ENCODE results near the gene INHBC.
"Not testable (repeated sequence)": the region's sequence is repeated elsewhere in the genome, so short reads cannot be mapped to it uniquely, and the experiment has no call there.

The INHBC gene

GRCh38 chr12:57434517-57435223 is at the start of gene INHBC:
Gene INHBC, plus strand, starts transcription at chr12:57434784. Its CDS starts 103 bp downstream, at chr12:57434887.
- no peak for DNase-seq (ENCODE audit: low spot score in 2 of 2)
- in situ Hi-C loops (cut with MboI; ENCODE audit: low sequenced_read_pairs): no loop called here
- Histone ChIP-seq H3K9me3 (no peaks in the 10 kb centered on the region), H3K36me3 (replicated peaks) (no peaks in the 10 kb centered on the region), H3K27me3 (ENCODE audit: low read depth) (no peaks in the 10 kb centered on the region), H3K4me3 (no peak within 1 kb of the TSS), H3K4me1 (peaks cover 17% of the 10 kb centered on the region)

DNA sequence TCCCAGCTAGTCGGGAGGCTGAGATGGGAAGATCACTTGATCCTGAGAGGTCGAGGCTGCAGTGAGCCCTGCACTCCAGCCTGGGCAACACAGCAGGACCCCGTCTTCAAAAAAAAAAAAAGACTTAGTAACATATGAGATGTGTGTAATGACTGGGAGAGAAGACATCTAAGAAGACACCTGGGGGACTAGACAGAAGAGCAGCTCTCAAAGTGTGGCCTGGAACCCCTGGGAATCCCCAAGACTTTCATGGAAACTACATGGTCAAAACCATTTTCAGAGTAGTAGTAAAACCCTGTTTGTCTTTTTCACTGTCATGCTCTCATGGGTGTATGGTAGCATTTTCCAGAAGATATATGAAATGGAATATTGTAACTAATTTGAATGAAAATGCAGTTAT is 49.0 kb upstream of the INHBC start:
- in situ Hi-C loops (cut with MboI; ENCODE audit: low sequenced_read_pairs): no loop called here
- Histone ChIP-seq H3K4me3 (no peak overlapping the region), H3K9me3 (no peaks in the 10 kb centered on the region), H3K27me3 (ENCODE audit: low read depth) (no peaks in the 10 kb centered on the region), H3K36me3 (replicated peaks) (no peaks in the 10 kb centered on the region; the same call in 1 of the 2 replicates), H3K4me1 (peaks cover 14% of the 10 kb centered on the region)
- no peak for DNase-seq (ENCODE audit: low spot score in 2 of 2)

DNA sequence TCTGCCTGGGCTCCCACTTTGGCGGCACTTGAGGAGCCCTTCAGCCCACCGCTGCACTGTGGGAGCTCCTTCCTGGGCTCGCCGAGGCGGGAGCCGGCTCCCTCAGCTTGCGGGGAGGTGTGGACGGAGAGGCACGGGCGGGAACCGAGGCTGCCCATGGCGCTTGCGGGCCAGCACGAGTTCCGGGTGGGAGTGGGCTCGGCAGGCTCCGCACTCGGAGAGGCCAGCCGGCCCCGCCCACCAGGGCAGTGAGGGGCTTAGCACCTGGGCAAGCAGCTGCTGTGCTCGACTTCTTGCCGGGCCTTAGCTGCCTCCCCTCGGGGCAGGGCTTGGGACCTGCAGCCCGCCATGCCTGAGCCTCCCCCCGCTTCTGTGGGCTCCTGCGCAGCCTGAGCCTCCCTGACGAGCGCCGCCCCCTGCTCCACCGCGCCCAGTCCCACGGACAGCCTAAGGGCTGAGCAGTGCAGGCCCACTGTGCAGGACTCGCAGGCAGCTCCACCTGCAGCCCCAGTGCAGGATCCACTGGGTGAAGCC is 48.3 kb upstream of the INHBC start:
- no peak for DNase-seq (ENCODE audit: low spot score in 2 of 2)
- in situ Hi-C loops (cut with MboI; ENCODE audit: low sequenced_read_pairs): no loop called here
- H3K36me3 ChIP-seq (replicated peaks): no peaks in the 10 kb centered on the region; the same call in 1 of the 2 replicates
- H3K27me3 ChIP-seq (ENCODE audit: low read depth): no peaks in the 10 kb centered on the region
- peaks cover 16% of the 10 kb centered on the region for H3K4me1 ChIP-seq
- H3K9me3 ChIP-seq: no peaks in the 10 kb centered on the region
- no peak overlapping the region for H3K4me3 ChIP-seq

DNA sequence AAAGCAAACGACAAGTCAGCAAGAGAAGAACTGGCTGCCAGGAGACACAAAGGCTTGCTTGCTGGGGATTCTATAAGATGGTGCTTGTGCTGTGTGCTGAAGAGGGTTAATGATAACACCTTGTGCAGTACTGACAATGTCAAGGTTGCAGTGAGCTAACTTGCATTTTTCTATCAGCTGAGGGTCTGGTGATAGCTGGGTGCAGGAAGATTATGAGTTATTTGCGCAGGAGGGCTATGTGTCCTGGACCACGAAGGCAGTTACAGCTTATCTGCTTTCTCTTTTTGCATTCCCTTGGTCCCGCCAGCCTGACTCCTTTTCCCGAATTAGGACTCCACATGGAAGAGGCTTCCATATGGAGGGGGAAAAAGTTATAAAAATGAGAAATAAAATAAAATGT is 46.2 kb upstream of the INHBC start:
- no peak for DNase-seq (ENCODE audit: low spot score in 2 of 2)
- peaks cover 3% of the 10 kb centered on the region for H3K36me3 ChIP-seq (replicated peaks)
- peaks cover 16% of the 10 kb centered on the region for H3K4me1 ChIP-seq
- in situ Hi-C loops (cut with MboI; ENCODE audit: low sequenced_read_pairs): no loop called here
- no peak overlapping the region for H3K4me3 ChIP-seq
- H3K27me3 ChIP-seq (ENCODE audit: low read depth): no peaks in the 10 kb centered on the region
- H3K9me3 ChIP-seq: no peaks in the 10 kb centered on the region

DNA sequence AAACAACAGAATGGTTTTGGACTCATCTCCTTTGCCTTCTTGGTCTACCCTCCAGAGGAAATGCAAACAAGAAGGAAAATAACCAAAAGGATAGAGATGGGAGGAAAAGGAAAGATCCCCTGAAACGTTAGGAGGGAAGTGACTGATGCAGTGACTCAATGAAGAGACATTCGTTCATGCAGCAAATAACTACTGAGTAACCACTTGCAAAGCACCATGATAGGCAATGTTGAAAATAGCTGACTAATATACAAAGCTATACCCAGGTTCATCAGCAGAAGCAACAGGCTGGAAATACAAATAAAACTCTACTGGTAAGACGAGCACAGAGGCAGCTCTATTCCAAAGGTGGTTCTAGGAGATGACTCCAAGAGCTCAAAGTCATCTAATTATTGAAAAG is 45.6 kb upstream of the INHBC start:
- H3K4me1 ChIP-seq: peaks cover 16% of the 10 kb centered on the region
- in situ Hi-C loops (cut with MboI; ENCODE audit: low sequenced_read_pairs): no loop called here
- H3K36me3 ChIP-seq (replicated peaks): peaks cover 3% of the 10 kb centered on the region
- DNase-seq (ENCODE audit: low spot score in 2 of 2): no peak
- no peaks in the 10 kb centered on the region for H3K27me3 ChIP-seq (ENCODE audit: low read depth)
- no peak overlapping the region for H3K4me3 ChIP-seq
- H3K9me3 ChIP-seq: no peaks in the 10 kb centered on the region

- in situ Hi-C loops (cut with MboI; ENCODE audit: low sequenced_read_pairs): no loop called here
- H3K4me1 ChIP-seq: peaks cover 16% of the 10 kb centered on the region
- no peak for DNase-seq (ENCODE audit: low spot score in 2 of 2)
Measured at GRCh38 chr12:57390174-57390573, 44.4 kb upstream of the INHBC start.

GRCh38 chr12:57395121-57395520 is 39.5 kb upstream of the INHBC start:
- in situ Hi-C loops (cut with MboI; ENCODE audit: low sequenced_read_pairs): no loop called here
- peaks cover 6% of the 10 kb centered on the region; the same call in 1 of the 2 replicates for H3K36me3 ChIP-seq (replicated peaks)
- no peaks in the 10 kb centered on the region for H3K9me3 ChIP-seq
- H3K27me3 ChIP-seq (ENCODE audit: low read depth): no peaks in the 10 kb centered on the region
- no peak for DNase-seq (ENCODE audit: low spot score in 2 of 2)
- H3K4me3 ChIP-seq: no peak overlapping the region
- H3K4me1 ChIP-seq: peaks cover 6% of the 10 kb centered on the region

More at GRCh38 chr12:57390174-57390573, 44.4 kb upstream of the INHBC start:
- Histone ChIP-seq H3K36me3 (replicated peaks) (peaks cover 6% of the 10 kb centered on the region), H3K4me3 (no peak overlapping the region), H3K9me3 (no peaks in the 10 kb centered on the region), H3K27me3 (ENCODE audit: low read depth) (no peaks in the 10 kb centered on the region)

GRCh38 chr12:57397441-57397840 is 37.1 kb upstream of the INHBC start:
- Histone ChIP-seq H3K4me3 (no peak overlapping the region), H3K9me3 (no peaks in the 10 kb centered on the region), H3K27me3 (ENCODE audit: low read depth) (no peaks in the 10 kb centered on the region), H3K36me3 (replicated peaks) (peaks cover 3% of the 10 kb centered on the region; the same call in 1 of the 2 replicates), H3K4me1 (0 out of 2 replicates have a peak, but pooled peaks cover 2% of the 10 kb centered on the region)
- DNase-seq (ENCODE audit: low spot score in 2 of 2): no peak
- in situ Hi-C loops (cut with MboI; ENCODE audit: low sequenced_read_pairs): no loop called here

DNA sequence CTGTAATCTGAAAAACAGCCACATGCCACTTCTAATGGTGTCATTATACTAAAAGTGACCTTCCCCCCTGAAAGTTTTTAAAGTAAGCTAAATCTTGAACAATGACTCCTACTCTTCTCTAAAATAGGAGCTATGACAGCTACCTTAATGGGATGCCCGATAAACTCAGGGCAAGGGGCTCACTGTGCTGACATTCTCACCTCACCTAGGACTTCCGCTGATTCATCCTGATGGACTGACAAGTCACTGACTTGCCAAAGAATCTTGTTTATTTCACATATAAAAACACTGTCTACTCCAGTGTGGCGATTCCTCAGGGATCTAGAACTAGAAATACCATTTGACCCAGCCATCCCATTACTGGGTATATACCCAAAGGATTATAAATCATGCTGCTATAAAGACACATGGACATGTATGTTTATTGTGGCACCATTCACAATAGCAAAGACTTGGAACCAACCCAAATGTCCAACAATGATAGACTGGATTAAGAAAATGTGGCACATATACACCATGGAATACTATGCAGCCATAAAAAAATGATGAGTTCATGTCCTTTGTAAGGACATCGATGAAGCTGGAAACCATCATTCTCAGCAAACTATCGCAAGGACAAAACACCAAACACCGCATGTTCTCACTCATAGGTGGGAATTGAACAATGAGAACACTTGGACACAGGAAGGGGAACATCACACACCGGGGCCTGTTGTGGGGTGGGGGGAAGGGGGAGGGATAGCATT is 34.7 kb upstream of the INHBC start:
- H3K4me1 ChIP-seq; in situ Hi-C loops (cut with MboI; ENCODE audit: low sequenced_read_pairs); H3K27me3 ChIP-seq (ENCODE audit: low read depth); H3K4me3 ChIP-seq; DNase-seq (ENCODE audit: low spot score in 2 of 2); H3K36me3 ChIP-seq (replicated peaks); H3K9me3 ChIP-seq: not testable (repeated sequence)

DNA sequence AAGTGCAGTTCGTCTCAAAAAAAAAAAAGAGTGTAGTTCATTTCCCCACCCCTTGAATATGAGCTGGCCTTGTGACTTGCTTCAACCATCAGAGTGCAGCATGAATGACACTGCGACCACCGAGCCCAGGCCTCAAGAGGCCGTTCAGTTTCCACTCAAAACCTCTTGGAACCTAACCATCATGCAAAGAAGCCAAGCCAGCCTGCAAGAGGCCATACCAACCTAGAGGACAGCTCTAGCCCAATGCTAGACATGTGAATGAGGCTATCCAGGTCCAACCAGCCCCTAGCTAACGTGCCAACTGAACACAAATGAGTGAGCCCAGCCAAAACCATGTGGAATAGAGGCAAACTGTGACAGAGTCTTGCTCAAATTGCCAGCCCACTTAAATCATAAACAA is 33.4 kb upstream of the INHBC start:
- Histone ChIP-seq H3K36me3 (replicated peaks) (no peaks in the 10 kb centered on the region), H3K27me3 (ENCODE audit: low read depth) (no peaks in the 10 kb centered on the region), H3K4me1 (peaks cover 6% of the 10 kb centered on the region; the same call in 1 of the 2 replicates), H3K9me3 (no peaks in the 10 kb centered on the region), H3K4me3 (no peak overlapping the region)
- in situ Hi-C loops (cut with MboI; ENCODE audit: low sequenced_read_pairs): no loop called here
- no peak for DNase-seq (ENCODE audit: low spot score in 2 of 2)

DNA sequence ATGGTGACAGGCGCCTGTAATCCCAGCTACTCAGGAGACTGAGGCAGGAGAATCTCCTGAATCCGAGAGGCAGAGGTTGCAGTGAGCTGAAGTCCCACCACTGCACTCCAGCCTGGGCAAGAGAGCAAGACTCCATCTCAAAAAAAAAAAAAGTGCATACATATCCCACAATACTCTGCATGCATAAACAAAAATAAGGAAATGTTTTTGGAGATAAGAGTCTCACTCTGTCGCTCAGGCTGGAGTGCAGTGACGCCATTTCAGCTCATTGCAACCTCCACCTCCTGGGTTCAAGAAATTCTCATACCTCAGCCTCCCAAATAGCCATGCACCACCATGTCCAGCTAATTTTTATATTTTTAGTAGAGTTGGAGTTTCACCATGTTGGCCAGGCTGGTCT is 32.4 kb upstream of the INHBC start:
- H3K9me3 ChIP-seq; H3K4me1 ChIP-seq; H3K4me3 ChIP-seq; H3K27me3 ChIP-seq (ENCODE audit: low read depth); H3K36me3 ChIP-seq (replicated peaks); in situ Hi-C loops (cut with MboI; ENCODE audit: low sequenced_read_pairs); DNase-seq (ENCODE audit: low spot score in 2 of 2): not testable (repeated sequence)

GRCh38 chr12:57404966-57405640 is 29.5 kb upstream of the INHBC start:
- no peak for DNase-seq (ENCODE audit: low spot score in 2 of 2)
- Histone ChIP-seq H3K27me3 (ENCODE audit: low read depth) (no peaks in the 10 kb centered on the region), H3K9me3 (no peaks in the 10 kb centered on the region), H3K36me3 (replicated peaks) (no peaks in the 10 kb centered on the region), H3K4me1 (peaks cover 6% of the 10 kb centered on the region; the same call in 1 of the 2 replicates), H3K4me3 (no peak overlapping the region)
- in situ Hi-C loops (cut with MboI; ENCODE audit: low sequenced_read_pairs): no loop called here

DNA sequence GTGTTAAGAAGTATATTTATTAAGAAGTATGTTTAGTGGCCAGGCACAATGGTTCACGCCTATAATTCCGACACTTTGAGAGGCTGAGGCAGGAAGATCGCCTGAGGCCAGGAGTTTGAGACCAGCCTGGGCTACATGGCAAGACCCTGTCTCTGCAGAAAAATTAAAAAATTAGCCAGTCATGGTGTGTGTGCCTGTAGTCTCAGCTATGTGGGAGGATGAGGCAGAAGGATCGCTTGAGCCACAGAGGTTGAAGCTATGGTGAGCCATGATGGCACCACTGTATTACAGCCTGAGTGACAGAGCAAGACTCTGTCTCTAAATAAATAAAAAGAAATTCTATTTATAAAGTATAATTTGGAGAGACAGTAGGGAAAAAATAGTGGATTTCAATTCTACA is 24.1 kb upstream of the INHBC start:
- no peaks in the 10 kb centered on the region; the same call in 1 of the 2 replicates for H3K36me3 ChIP-seq (replicated peaks)
- no peak overlapping the region for H3K4me3 ChIP-seq
- DNase-seq (ENCODE audit: low spot score in 2 of 2): no peak
- H3K27me3 ChIP-seq (ENCODE audit: low read depth): no peaks in the 10 kb centered on the region
- peaks cover 7% of the 10 kb centered on the region for H3K4me1 ChIP-seq
- no peaks in the 10 kb centered on the region for H3K9me3 ChIP-seq
- in situ Hi-C loops (cut with MboI; ENCODE audit: low sequenced_read_pairs): no loop called here

GRCh38 chr12:57414160-57414559 is 20.4 kb upstream of the INHBC start:
- H3K4me3 ChIP-seq; H3K4me1 ChIP-seq; in situ Hi-C loops (cut with MboI; ENCODE audit: low sequenced_read_pairs); DNase-seq (ENCODE audit: low spot score in 2 of 2); H3K9me3 ChIP-seq; H3K27me3 ChIP-seq (ENCODE audit: low read depth); H3K36me3 ChIP-seq (replicated peaks): not testable (repeated sequence)

Data from HAP-1 (cell line).